Liver (tissue), 9 donors: ENCODE results near the gene FNDC7. TPM values are rescaled to one million over a fixed set of nuclear protein-coding genes. Genes with fewer than 3 reads are reported as not detected.

Source experiments
- DNase-seq: peaks from one replicate; pipeline ENCODE4 v3.0.0-alpha.2; 2017; ENCODE audit warnings: low spot score
- H3K27ac ChIP-seq, 2 donors: one replicate each; pipeline ENCODE4 v1.7.0; 2013; ENCODE audit warnings: inconsistent platforms in 2 of 2, low read length in 2 of 2, control low read depth in 1 of 2, low read depth in 1 of 2, mild to moderate bottlenecking in 1 of 2
- H3K27me3 ChIP-seq, 4 donors: one replicate each; pipeline versions ENCODE4 v1.6.1 to v1.7.0; 2013; ENCODE audit warnings: low read length in 3 of 4, inconsistent platforms in 1 of 4, mild to moderate bottlenecking in 1 of 4, moderate library complexity in 1 of 4; ENCODE audit not compliant: control insufficient read depth in 4 of 4, insufficient read depth in 4 of 4
- H3K36me3 ChIP-seq, 4 donors: one replicate each; pipeline versions ENCODE4 v1.6.1 to v1.7.0; 2013; ENCODE audit warnings: low read length in 3 of 4, mild to moderate bottlenecking in 3 of 4, low read depth in 1 of 4, moderate library complexity in 1 of 4; ENCODE audit not compliant: control insufficient read depth in 4 of 4, insufficient read depth in 3 of 4
- H3K4me1 ChIP-seq, 4 donors: one replicate each; pipeline versions ENCODE4 v1.6.1 to v1.7.0; 2013; ENCODE audit warnings: low read length in 3 of 4, mild to moderate bottlenecking in 3 of 4, moderate library complexity in 1 of 4; ENCODE audit not compliant: control insufficient read depth in 4 of 4, insufficient read depth in 4 of 4
- H3K4me3 ChIP-seq, 3 donors: one replicate each; pipeline versions ENCODE4 v1.6.1 to v1.7.0; 2013; ENCODE audit warnings: low read length in 3 of 3, control low read depth in 1 of 3, low read depth in 1 of 3, mild to moderate bottlenecking in 1 of 3
- H3K9ac ChIP-seq, 2 donors: one replicate each; pipeline ENCODE4 v1.7.0; 2013; ENCODE audit warnings: low read length in 2 of 2, mild to moderate bottlenecking in 2 of 2, moderate library complexity in 2 of 2, control low read depth in 1 of 2, low read depth in 1 of 2
- H3K9me3 ChIP-seq, 4 donors: one replicate each; pipeline versions ENCODE4 v1.6.1 to v1.7.0; 2013; ENCODE audit warnings: low read length in 3 of 4; ENCODE audit not compliant: control insufficient read depth in 4 of 4
- EGR1 ChIP-seq, 2 donors: IDR thresholded peaks; 2 replicates each; pipeline ENCODE4 v1.6.1; 2016 to 2018; ENCODE audit warnings: antibody characterized with exemption in 2 of 2, low read depth in 2 of 2
- FOXA1 ChIP-seq: IDR thresholded peaks from 2 replicates; pipeline ENCODE4 v1.6.1; 2016; ENCODE audit warnings: antibody characterized with exemption
- FOXA2 ChIP-seq: IDR thresholded peaks from 2 replicates; pipeline ENCODE4 v1.6.1; 2016; ENCODE audit warnings: antibody characterized with exemption
- HNF4A ChIP-seq, 2 donors: conservative IDR thresholded peaks; 2 replicates each; pipeline ENCODE4 v1.6.1; 2016; ENCODE audit warnings: antibody characterized with exemption in 2 of 2, mild to moderate bottlenecking in 2 of 2
- HNF4G ChIP-seq: IDR thresholded peaks from 2 replicates; pipeline ENCODE4 v1.6.1; 2016; ENCODE audit warnings: antibody characterized with exemption
- JUND ChIP-seq, 2 donors: IDR thresholded peaks; 2 replicates each; pipeline ENCODE4 v1.6.1; 2016; ENCODE audit warnings: antibody characterized with exemption in 2 of 2
- NR2F2 ChIP-seq: IDR thresholded peaks from 2 replicates; pipeline ENCODE4 v1.6.1; 2016; ENCODE audit warnings: antibody characterized with exemption
- RAD21 ChIP-seq, 2 donors: IDR thresholded peaks; 2 replicates each; pipeline ENCODE4 v1.6.1; 2016; ENCODE audit warnings: antibody characterized with exemption in 2 of 2, mild to moderate bottlenecking in 2 of 2
- SP1 ChIP-seq: IDR thresholded peaks from 2 replicates; pipeline ENCODE4 v1.6.1; 2018; ENCODE audit warnings: antibody characterized with exemption, mild to moderate bottlenecking
- TAF1 ChIP-seq: conservative IDR thresholded peaks from 2 replicates; pipeline ENCODE4 v1.6.1; 2016; ENCODE audit warnings: antibody characterized with exemption, mild to moderate bottlenecking
- WGBS: extraction: QIAGEN DNeasy Blood & Tissue Kit; methylation state at CpG from one replicate; pipeline ENCODE4 v1.1.7; 2013; 5-methylcytosine and 5-hydroxymethylcytosine counted together
- polyA plus RNA-seq, 2 donors: library from polyadenylated mRNA; stranded (reverse) in 1 of 2; unstranded in 1 of 2; fragments of 200-250 nt in 1 of 2; fragments of >200 nt in 1 of 2; fragmentation: Nextera tagmentation in 1 of 2; extraction: Ambion mirVana in 1 of 2; gene quantifications; one replicate each; pipeline versions ENCODE4 v1.2.1 to v1.2.3, GENCODE V29; 2013 to 2015
- total RNA-seq, 2 donors: library from RNA; depleted of rRNA; stranded (reverse); fragments of >200 nt; gene quantifications; one replicate each; pipeline ENCODE4 v1.2.3, GENCODE V29; 2014
- TF ChIP-seq, protein P1 (sequence below): IDR thresholded peaks from 2 replicates; pipeline ENCODE4 v1.6.1; 2016; ENCODE audit warnings: antibody characterized with exemption, mild to moderate bottlenecking
- TF ChIP-seq, protein P2 (sequence below): fragments of 150-350 bp; IDR thresholded peaks from 2 replicates; pipeline ENCODE4 v1.5.1; 2017; ENCODE audit warnings: improper control_type of control experiment, low read depth, low read length; ENCODE audit not compliant: missing input control
- TF ChIP-seq, protein P3 (sequence below): IDR thresholded peaks from 2 replicates; pipeline ENCODE4 v1.6.1; 2016; ENCODE audit warnings: antibody characterized with exemption
- TF ChIP-seq, protein P4 (sequence below): IDR thresholded peaks from 2 replicates; pipeline ENCODE4 v1.6.1; 2016; ENCODE audit warnings: antibody characterized with exemption
- TF ChIP-seq, protein P5 (sequence below): IDR thresholded peaks from 2 replicates; pipeline ENCODE4 v1.6.1; 2016; ENCODE audit warnings: antibody characterized with exemption
- donor health status: healthy.
- donor health status: healthy.
- donor health status: healthy.
- donor health status: healthy.
- donor health status: healthy.

FNDC7 gene
- total and polyA plus RNA-seq, 4 donors, result not detected

DNA sequence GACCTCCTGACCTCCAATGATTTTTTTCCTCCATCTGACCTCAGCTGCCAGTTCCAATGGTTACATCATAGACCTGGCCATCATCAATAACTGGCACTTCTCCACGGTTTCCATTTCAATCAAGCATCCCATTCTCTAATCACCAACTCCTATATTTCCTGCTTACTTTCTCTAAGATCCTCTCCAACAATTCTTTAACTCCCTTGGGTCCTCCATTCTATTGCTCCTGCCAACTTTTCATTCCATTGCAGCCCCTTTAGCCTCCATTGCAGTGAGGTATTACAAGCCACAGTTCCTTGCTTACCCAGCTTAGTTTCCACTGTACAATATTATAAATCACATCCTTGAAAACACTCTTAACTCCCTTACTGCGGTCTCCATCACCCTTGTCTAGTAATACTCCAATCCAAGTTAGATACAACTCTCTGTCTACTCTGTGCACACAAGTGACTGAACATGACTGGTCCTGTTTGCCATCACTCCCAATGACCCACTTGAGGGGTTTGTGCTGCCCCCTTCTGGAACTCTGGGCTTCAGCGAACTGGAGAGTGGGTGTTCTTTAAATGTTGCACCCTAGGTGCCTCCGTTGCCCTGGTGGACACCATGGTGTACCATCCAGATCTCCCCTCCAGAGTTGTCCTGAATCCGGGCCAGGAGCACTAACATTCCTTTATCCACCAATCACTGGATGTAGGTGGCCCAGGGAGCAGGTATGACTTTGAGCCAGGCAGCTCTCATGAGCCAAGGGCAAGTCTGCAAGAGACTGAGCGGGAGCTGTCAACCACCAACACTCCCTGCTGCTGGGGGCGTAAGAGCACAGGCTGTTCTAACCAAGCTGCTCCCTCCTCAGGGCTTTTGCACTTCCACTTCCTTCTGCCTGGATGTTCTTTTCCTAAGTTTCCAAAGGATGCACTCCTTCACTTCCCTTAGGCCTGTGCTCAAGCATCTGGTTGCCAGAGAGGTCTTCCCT is 3.7 kb upstream of the FNDC7 start:
- H3K27ac ChIP-seq, result no peak overlapping the region
- no peaks in the 10 kb centered on the region for H3K4me1 ChIP-seq
- H3K9me3 ChIP-seq, result no peaks in the 10 kb centered on the region
- no peaks in the 10 kb centered on the region for H3K27me3 ChIP-seq
- no peak for TF ChIP-seq FOXA2
- TF ChIP-seq, protein P1, sequence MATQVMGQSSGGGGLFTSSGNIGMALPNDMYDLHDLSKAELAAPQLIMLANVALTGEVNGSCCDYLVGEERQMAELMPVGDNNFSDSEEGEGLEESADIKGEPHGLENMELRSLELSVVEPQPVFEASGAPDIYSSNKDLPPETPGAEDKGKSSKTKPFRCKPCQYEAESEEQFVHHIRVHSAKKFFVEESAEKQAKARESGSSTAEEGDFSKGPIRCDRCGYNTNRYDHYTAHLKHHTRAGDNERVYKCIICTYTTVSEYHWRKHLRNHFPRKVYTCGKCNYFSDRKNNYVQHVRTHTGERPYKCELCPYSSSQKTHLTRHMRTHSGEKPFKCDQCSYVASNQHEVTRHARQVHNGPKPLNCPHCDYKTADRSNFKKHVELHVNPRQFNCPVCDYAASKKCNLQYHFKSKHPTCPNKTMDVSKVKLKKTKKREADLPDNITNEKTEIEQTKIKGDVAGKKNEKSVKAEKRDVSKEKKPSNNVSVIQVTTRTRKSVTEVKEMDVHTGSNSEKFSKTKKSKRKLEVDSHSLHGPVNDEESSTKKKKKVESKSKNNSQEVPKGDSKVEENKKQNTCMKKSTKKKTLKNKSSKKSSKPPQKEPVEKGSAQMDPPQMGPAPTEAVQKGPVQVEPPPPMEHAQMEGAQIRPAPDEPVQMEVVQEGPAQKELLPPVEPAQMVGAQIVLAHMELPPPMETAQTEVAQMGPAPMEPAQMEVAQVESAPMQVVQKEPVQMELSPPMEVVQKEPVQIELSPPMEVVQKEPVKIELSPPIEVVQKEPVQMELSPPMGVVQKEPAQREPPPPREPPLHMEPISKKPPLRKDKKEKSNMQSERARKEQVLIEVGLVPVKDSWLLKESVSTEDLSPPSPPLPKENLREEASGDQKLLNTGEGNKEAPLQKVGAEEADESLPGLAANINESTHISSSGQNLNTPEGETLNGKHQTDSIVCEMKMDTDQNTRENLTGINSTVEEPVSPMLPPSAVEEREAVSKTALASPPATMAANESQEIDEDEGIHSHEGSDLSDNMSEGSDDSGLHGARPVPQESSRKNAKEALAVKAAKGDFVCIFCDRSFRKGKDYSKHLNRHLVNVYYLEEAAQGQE, result no peak
- TF ChIP-seq RAD21 (IDR thresholded peaks at IDR 0.05), result peak; percentile 29 to 39
- no peak for TF ChIP-seq EGR1 (IDR thresholded peaks at IDR 0.05; ENCODE audit: low read depth in 2 of 2)
- TF ChIP-seq TAF1, result no peak
- TF ChIP-seq FOXA1, result no peak
- TF ChIP-seq, protein P2, sequence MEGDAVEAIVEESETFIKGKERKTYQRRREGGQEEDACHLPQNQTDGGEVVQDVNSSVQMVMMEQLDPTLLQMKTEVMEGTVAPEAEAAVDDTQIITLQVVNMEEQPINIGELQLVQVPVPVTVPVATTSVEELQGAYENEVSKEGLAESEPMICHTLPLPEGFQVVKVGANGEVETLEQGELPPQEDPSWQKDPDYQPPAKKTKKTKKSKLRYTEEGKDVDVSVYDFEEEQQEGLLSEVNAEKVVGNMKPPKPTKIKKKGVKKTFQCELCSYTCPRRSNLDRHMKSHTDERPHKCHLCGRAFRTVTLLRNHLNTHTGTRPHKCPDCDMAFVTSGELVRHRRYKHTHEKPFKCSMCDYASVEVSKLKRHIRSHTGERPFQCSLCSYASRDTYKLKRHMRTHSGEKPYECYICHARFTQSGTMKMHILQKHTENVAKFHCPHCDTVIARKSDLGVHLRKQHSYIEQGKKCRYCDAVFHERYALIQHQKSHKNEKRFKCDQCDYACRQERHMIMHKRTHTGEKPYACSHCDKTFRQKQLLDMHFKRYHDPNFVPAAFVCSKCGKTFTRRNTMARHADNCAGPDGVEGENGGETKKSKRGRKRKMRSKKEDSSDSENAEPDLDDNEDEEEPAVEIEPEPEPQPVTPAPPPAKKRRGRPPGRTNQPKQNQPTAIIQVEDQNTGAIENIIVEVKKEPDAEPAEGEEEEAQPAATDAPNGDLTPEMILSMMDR, result no peak
- TF ChIP-seq, protein P3, sequence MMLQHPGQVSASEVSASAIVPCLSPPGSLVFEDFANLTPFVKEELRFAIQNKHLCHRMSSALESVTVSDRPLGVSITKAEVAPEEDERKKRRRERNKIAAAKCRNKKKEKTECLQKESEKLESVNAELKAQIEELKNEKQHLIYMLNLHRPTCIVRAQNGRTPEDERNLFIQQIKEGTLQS, result no peak
- TF ChIP-seq NR2F2, result peak; percentile 18
- no peaks in the 10 kb centered on the region for H3K36me3 ChIP-seq
- peak; percentile 41 for DNase-seq
- WGBS, result 73% methylated on average over 7 of the region's 7 CpGs
- no peak overlapping the region for H3K9ac ChIP-seq
- H3K4me3 ChIP-seq, result no peak overlapping the region

DNA sequence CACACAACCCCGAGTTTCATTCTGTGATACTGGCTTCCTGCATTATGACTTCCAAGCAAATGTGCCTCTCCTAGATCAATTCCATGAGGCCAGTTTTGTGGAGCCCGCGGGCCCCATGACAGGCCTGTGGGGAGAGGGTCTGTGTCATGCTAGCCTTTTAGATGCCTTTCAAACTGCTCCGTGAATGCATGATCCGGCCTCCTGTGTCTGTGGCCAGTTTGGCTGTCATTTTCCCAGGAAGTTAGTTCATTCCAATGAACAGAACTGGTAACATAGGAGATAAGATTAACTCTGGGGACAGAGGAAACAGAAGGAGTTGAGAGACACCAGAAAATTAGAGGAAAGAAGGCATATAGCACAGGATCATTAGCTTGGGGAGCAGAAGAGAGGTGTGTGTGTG is 3.2 kb downstream of the FNDC7 start:
- H3K4me1 ChIP-seq, result no peaks in the 10 kb centered on the region
- no peak for DNase-seq
- WGBS, result 78% methylated on average over 5 of the region's 5 CpGs
- TF ChIP-seq, protein P1, result no peak
- TF ChIP-seq RAD21 (IDR thresholded peaks at IDR 0.05), result no peak
- TF ChIP-seq EGR1 (IDR thresholded peaks at IDR 0.05; ENCODE audit: low read depth in 2 of 2), result no peak
- TF ChIP-seq HNF4A (conservative IDR thresholded peaks at IDR 0.05), result no peak
- TF ChIP-seq JUND (IDR thresholded peaks at IDR 0.05), result no peak
- TF ChIP-seq, protein P3, result no peak
- TF ChIP-seq, protein P2, result no peak
- no peak for TF ChIP-seq HNF4G
- no peak for TF ChIP-seq SP1
- TF ChIP-seq, protein P4, sequence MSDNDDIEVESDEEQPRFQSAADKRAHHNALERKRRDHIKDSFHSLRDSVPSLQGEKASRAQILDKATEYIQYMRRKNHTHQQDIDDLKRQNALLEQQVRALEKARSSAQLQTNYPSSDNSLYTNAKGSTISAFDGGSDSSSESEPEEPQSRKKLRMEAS, result no peak
- TF ChIP-seq FOXA1, result no peak
- TF ChIP-seq, protein P5, sequence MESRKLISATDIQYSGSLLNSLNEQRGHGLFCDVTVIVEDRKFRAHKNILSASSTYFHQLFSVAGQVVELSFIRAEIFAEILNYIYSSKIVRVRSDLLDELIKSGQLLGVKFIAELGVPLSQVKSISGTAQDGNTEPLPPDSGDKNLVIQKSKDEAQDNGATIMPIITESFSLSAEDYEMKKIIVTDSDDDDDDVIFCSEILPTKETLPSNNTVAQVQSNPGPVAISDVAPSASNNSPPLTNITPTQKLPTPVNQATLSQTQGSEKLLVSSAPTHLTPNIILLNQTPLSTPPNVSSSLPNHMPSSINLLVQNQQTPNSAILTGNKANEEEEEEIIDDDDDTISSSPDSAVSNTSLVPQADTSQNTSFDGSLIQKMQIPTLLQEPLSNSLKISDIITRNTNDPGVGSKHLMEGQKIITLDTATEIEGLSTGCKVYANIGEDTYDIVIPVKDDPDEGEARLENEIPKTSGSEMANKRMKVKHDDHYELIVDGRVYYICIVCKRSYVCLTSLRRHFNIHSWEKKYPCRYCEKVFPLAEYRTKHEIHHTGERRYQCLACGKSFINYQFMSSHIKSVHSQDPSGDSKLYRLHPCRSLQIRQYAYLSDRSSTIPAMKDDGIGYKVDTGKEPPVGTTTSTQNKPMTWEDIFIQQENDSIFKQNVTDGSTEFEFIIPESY, result no peak
- TF ChIP-seq TAF1, result no peak

More for the DNA sequence above, 3.2 kb downstream of the FNDC7 start:
- no peaks in the 10 kb centered on the region for H3K9me3 ChIP-seq
- no peaks in the 10 kb centered on the region for H3K27me3 ChIP-seq
- no peak overlapping the region for H3K27ac ChIP-seq
- no peaks in the 10 kb centered on the region for H3K36me3 ChIP-seq
- no peak overlapping the region for H3K9ac ChIP-seq
- no peak overlapping the region for H3K4me3 ChIP-seq
